Smooth muscle cell (in vitro differentiated cells): ENCODE data around the gene TNS3. TPM values are rescaled to one million over a fixed set of nuclear protein-coding genes. Genes with fewer than 3 reads are reported as not detected.

Experiments used
- DNase-seq: peaks from one replicate; lab custom pipeline; 2025; ENCODE audit not compliant: unreplicated experiment; lab: John Stamatoyannopoulos, UW
- H2AFZ ChIP-seq: fragments of 200-600 bp; sonication (generic); 2 replicates; pipeline ENCODE4 v1.6.0; 2016; ENCODE audit warnings: antibody characterized with exemption, low read depth, mild to moderate bottlenecking
- H3F3A ChIP-seq: fragments of 200-600 bp; sonication (generic); 2 replicates; pipeline ENCODE4 v1.6.0; 2017; ENCODE audit warnings: antibody characterized with exemption, low read depth
- H3K27ac ChIP-seq: fragments of 200-600 bp; sonication (generic); 2 replicates; pipeline ENCODE4 v1.5.1; 2016; ENCODE audit warnings: low read depth, mild to moderate bottlenecking
- H3K27me3 ChIP-seq: fragments of 200-600 bp; sonication (generic); 2 replicates; pipeline ENCODE4 v1.6.1; 2016; ENCODE audit warnings: low read depth, mild to moderate bottlenecking
- H3K36me3 ChIP-seq: fragments of 200-600 bp; sonication (generic); 2 replicates; pipeline ENCODE4 v1.5.1; 2016; ENCODE audit warnings: low read depth
- H3K4me1 ChIP-seq: fragments of 200-600 bp; sonication (generic); 2 replicates; pipeline ENCODE4 v1.5.1; 2016; ENCODE audit warnings: low read depth
- H3K4me2 ChIP-seq: fragments of 200-600 bp; sonication (generic); 2 replicates; pipeline ENCODE4 v1.6.0; 2016; ENCODE audit warnings: mild to moderate bottlenecking
- H3K4me3 ChIP-seq: fragments of 200-600 bp; sonication (generic); 2 replicates; pipeline ENCODE4 v1.5.1; 2016; ENCODE audit warnings: mild to moderate bottlenecking
- H3K79me2 ChIP-seq: fragments of 200-600 bp; sonication (generic); 2 replicates; pipeline ENCODE4 v1.6.0; 2016; ENCODE audit warnings: low read depth, mild to moderate bottlenecking
- H3K9ac ChIP-seq: fragments of 200-600 bp; sonication (generic); 2 replicates; pipeline ENCODE4 v1.6.0; 2016; ENCODE audit warnings: low read depth
- H3K9me3 ChIP-seq: fragments of 200-600 bp; sonication (generic); replicated peaks from 2 replicates; pipeline ENCODE4 v1.5.1; 2016; ENCODE audit warnings: low read depth
- H4K20me1 ChIP-seq: fragments of 200-600 bp; sonication (generic); 2 replicates; pipeline ENCODE4 v1.6.0; 2016; ENCODE audit warnings: low read depth
- CTCF ChIP-seq: fragments of 200-600 bp; sonication (generic); IDR thresholded peaks from 2 replicates; pipeline ENCODE4 v1.5.1; 2017; ENCODE audit warnings: borderline replicate concordance, mild to moderate bottlenecking, antibody characterized with exemption; ENCODE audit not compliant: insufficient read depth, poor library complexity, severe bottlenecking
- WGBS: methylation state at CpG from one replicate; pipeline ENCODE4 v1.1.7; 2016; ENCODE audit warnings: low lambda C conversion rate; 5-methylcytosine and 5-hydroxymethylcytosine counted together
- polyA plus RNA-seq: library from polyadenylated mRNA; unstranded; fragments of >200 nt; fragmentation: Nextera tagmentation; extraction: Ambion mirVana; gene quantifications from 2 replicates; pipeline ENCODE4 v1.2.1, GENCODE V29; 2016
- total RNA-seq: library from RNA; depleted of rRNA; stranded (reverse); fragments of >200 nt; gene quantifications from 2 replicates; pipeline ENCODE4 v1.2.3, GENCODE V29; 2014

TNS3 gene
- total and polyA plus RNA-seq, 2 experiments from 2014 or later: 32.6 to 50.5 TPM

- Histone ChIP-seq H4K20me1 (peaks cover 19% of the 10 kb centered on the region), H3K4me3 (no peak overlapping the region), H3K4me1 (no peaks in the 10 kb centered on the region), H3K36me3 (no peaks in the 10 kb centered on the region), H3K4me2 (no peak overlapping the region), H3K27me3 (no peaks in the 10 kb centered on the region), H3F3A (no peaks in the 10 kb centered on the region), H3K9me3 (no peaks in the 10 kb centered on the region), H2AFZ (no peak overlapping the region), H3K9ac (no peak overlapping the region), H3K27ac (no peak overlapping the region), H3K79me2 (peaks cover 30% of the 10 kb centered on the region)
- WGBS: 89% methylated on average over 27 of the region's 27 CpGs
- DNase-seq: no peak
- no peak for TF ChIP-seq CTCF
Observed at GRCh38 chr7:47304727-47305719, 276.9 kb downstream of the TNS3 start.

GRCh38 chr7:47303695-47304453, 278.0 kb downstream of the TNS3 start:
- Histone ChIP-seq H3K4me1 (peaks cover 3% of the 10 kb centered on the region), H3K4me3 (no peak overlapping the region), H3F3A (peaks cover under 1% of the 10 kb centered on the region), H3K4me2 (no peak overlapping the region), H3K79me2 (peaks cover 21% of the 10 kb centered on the region), H3K36me3 (no peaks in the 10 kb centered on the region), H3K9me3 (no peaks in the 10 kb centered on the region), H3K27me3 (no peaks in the 10 kb centered on the region), H4K20me1 (peaks cover 15% of the 10 kb centered on the region), H2AFZ (no peak overlapping the region), H3K27ac (no peak overlapping the region), H3K9ac (no peak overlapping the region)
- no peak for DNase-seq
- 87% methylated on average over 22 of the region's 22 CpGs for WGBS
- TF ChIP-seq CTCF: no peak

GRCh38 chr7:47303014-47303694, 278.8 kb downstream of the TNS3 start:
- no peak for DNase-seq
- H2AFZ ChIP-seq: no peak overlapping the region
- H3K9me3 ChIP-seq: no peaks in the 10 kb centered on the region
- H3K36me3 ChIP-seq: no peaks in the 10 kb centered on the region
- peaks cover 3% of the 10 kb centered on the region for H3K4me1 ChIP-seq
- no peak overlapping the region for H3K27ac ChIP-seq
- H3K4me3 ChIP-seq: no peak overlapping the region
- H4K20me1 ChIP-seq: peaks cover 15% of the 10 kb centered on the region
- 96% methylated on average over 27 of the region's 30 CpGs for WGBS
- no peak overlapping the region for H3K4me2 ChIP-seq
- H3K27me3 ChIP-seq: no peaks in the 10 kb centered on the region
- no peak for TF ChIP-seq CTCF
- H3F3A ChIP-seq: peaks cover 7% of the 10 kb centered on the region
- peaks cover 19% of the 10 kb centered on the region for H3K79me2 ChIP-seq
- no peak overlapping the region for H3K9ac ChIP-seq
